ENCODE data around the gene SH3RF2.

GRCh38 chr5:145960848-145961600 lies 24.6 kb downstream of the SH3RF2 start:
- TF ChIP-seq CTCF (IDR thresholded peaks at IDR 0.05 in 2 of 3, conservative IDR thresholded peaks at IDR 0.05 in 1 of 3; ENCODE audit: insufficient read depth in 2 of 3, low read depth in 1 of 3, low read length in 3 of 3) = no peak
- no peak for TF ChIP-seq MEF2D (tag; conservative IDR thresholded peaks at IDR 0.05; ENCODE audit: low read depth)
- no peak for TF ChIP-seq ZNF324 (CRISPR knock-in tag; IDR thresholded peaks at IDR 0.05)
- TF ChIP-seq, protein P1, sequence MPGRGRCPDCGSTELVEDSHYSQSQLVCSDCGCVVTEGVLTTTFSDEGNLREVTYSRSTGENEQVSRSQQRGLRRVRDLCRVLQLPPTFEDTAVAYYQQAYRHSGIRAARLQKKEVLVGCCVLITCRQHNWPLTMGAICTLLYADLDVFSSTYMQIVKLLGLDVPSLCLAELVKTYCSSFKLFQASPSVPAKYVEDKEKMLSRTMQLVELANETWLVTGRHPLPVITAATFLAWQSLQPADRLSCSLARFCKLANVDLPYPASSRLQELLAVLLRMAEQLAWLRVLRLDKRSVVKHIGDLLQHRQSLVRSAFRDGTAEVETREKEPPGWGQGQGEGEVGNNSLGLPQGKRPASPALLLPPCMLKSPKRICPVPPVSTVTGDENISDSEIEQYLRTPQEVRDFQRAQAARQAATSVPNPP (IDR thresholded peaks at IDR 0.05; ENCODE audit: borderline replicate concordance, insufficient read depth, insufficient read length) = no peak
- TF ChIP-seq EZH2 (IDR thresholded peaks at IDR 0.05; ENCODE audit: borderline replicate concordance, low read depth, low read length) = no peak
- TF ChIP-seq, protein P2, sequence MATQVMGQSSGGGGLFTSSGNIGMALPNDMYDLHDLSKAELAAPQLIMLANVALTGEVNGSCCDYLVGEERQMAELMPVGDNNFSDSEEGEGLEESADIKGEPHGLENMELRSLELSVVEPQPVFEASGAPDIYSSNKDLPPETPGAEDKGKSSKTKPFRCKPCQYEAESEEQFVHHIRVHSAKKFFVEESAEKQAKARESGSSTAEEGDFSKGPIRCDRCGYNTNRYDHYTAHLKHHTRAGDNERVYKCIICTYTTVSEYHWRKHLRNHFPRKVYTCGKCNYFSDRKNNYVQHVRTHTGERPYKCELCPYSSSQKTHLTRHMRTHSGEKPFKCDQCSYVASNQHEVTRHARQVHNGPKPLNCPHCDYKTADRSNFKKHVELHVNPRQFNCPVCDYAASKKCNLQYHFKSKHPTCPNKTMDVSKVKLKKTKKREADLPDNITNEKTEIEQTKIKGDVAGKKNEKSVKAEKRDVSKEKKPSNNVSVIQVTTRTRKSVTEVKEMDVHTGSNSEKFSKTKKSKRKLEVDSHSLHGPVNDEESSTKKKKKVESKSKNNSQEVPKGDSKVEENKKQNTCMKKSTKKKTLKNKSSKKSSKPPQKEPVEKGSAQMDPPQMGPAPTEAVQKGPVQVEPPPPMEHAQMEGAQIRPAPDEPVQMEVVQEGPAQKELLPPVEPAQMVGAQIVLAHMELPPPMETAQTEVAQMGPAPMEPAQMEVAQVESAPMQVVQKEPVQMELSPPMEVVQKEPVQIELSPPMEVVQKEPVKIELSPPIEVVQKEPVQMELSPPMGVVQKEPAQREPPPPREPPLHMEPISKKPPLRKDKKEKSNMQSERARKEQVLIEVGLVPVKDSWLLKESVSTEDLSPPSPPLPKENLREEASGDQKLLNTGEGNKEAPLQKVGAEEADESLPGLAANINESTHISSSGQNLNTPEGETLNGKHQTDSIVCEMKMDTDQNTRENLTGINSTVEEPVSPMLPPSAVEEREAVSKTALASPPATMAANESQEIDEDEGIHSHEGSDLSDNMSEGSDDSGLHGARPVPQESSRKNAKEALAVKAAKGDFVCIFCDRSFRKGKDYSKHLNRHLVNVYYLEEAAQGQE (IDR thresholded peaks at IDR 0.05; ENCODE audit: borderline replicate concordance) = no peak
- TF ChIP-seq, protein P2 (CRISPR knock-in tag; IDR thresholded peaks at IDR 0.05; ENCODE audit: low read depth) = no peak
- no peak for TF ChIP-seq HDAC2 (IDR thresholded peaks at IDR 0.05)
- TF ChIP-seq BHLHE40 (IDR thresholded peaks at IDR 0.05; ENCODE audit: low read length) = no peak
- no peak for TF ChIP-seq CEBPB (tag; IDR thresholded peaks at IDR 0.05)

All from K562 (cell line).